Islet precursor cell (in vitro differentiated cells): Measurements from ENCODE around the gene KAZN.

ENCODE experiments used
- DNase-seq: peaks from one replicate; pipeline ENCODE4 v3.0.0-alpha.2; 2018

Gene KAZN

GRCh38 chr1:15103211-15103610, 504.7 kb downstream of the KAZN start:
- DNase-seq, result no peak

GRCh38 chr1:15103906-15104305, 505.4 kb downstream of the KAZN start:
- no peak for DNase-seq

GRCh38 chr1:15104768-15105167, 506.3 kb downstream of the KAZN start:
- DNase-seq, result no peak

- no peak for DNase-seq
These were observed 508.1 kb downstream of the KAZN start for GRCh38 chr1:15106608-15107007.

- no peak for DNase-seq
These were observed 508.7 kb downstream of the KAZN start for GRCh38 chr1:15107058-15107687.

GRCh38 chr1:15107911-15108310, 509.4 kb downstream of the KAZN start:
- no peak for DNase-seq

- no peak for DNase-seq
These were observed 511.8 kb downstream of the KAZN start for GRCh38 chr1:15110128-15110866.

- no peak for DNase-seq
These were observed 512.4 kb downstream of the KAZN start for GRCh38 chr1:15110867-15111230.

- no peak for DNase-seq
These were observed 514.7 kb downstream of the KAZN start for GRCh38 chr1:15113146-15113545.

- no peak for DNase-seq
These were observed 516.4 kb downstream of the KAZN start for GRCh38 chr1:15114884-15115283.

- no peak for DNase-seq
These were observed 517.3 kb downstream of the KAZN start for GRCh38 chr1:15115542-15116330.

- DNase-seq, result no peak
These were observed 518.5 kb downstream of the KAZN start for GRCh38 chr1:15116966-15117365.

GRCh38 chr1:15117671-15118325, 519.3 kb downstream of the KAZN start:
- DNase-seq, result no peak

- DNase-seq, result no peak
These were observed 520.1 kb downstream of the KAZN start for GRCh38 chr1:15118579-15118978.

- no peak for DNase-seq
These were observed 521.9 kb downstream of the KAZN start for GRCh38 chr1:15120251-15120945.

GRCh38 chr1:15122331-15122730, 523.8 kb downstream of the KAZN start:
- DNase-seq, result no peak

- DNase-seq, result no peak
These were observed 524.8 kb downstream of the KAZN start for GRCh38 chr1:15123270-15123669.

GRCh38 chr1:15123925-15124324, 525.4 kb downstream of the KAZN start:
- no peak for DNase-seq

GRCh38 chr1:15124362-15125100, 526.0 kb downstream of the KAZN start:
- no peak for DNase-seq

GRCh38 chr1:15125101-15125745, 526.7 kb downstream of the KAZN start:
- DNase-seq, result no peak

- no peak for DNase-seq
These were observed 529.6 kb downstream of the KAZN start for GRCh38 chr1:15128077-15128476.
